ENCODE data around the gene GRID1. TPM values are rescaled to one million over a fixed set of nuclear protein-coding genes. Genes with fewer than 3 reads are reported as not detected.

Gene GRID1
- total RNA-seq, 1 donor from 2014 or later, result 0.22 TPM

DNA sequence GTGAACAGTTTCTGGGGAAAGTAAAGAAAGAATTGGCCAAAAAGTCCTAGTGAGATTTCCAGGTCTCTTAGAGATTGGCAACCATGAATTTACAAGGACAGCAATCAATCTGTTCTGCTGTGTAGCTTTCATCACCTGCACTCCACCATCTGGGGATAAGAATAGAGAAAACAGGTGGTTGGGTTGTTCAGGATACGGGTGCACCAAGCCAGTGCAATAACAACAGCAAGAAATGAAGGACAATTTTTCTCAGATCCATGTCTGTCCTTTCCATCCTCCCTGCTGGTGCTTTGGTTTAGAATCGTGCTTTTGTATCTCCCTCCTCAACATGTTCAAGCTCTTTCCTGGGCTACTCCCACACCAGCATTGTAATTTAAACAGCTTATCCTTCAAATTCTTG is 787.7 kb downstream of the GRID1 start:
- no peak for DNase-seq (ENCODE audit: low spot score, unreplicated experiment)
- Mint-ChIP-seq H3K36me3 (ENCODE audit: insufficient read depth) (no peaks in the 10 kb centered on the region), H3K9me3 (ENCODE audit: low read depth) (peaks cover 3% of the 10 kb centered on the region), H3K27ac (no peak overlapping the region), H3K4me1 (ENCODE audit: low read depth) (peaks cover 2% of the 10 kb centered on the region), H3K4me3 (ENCODE audit: low read depth) (no peak overlapping the region), H3K27me3 (no peaks in the 10 kb centered on the region)
- TF ChIP-seq, protein P1, sequence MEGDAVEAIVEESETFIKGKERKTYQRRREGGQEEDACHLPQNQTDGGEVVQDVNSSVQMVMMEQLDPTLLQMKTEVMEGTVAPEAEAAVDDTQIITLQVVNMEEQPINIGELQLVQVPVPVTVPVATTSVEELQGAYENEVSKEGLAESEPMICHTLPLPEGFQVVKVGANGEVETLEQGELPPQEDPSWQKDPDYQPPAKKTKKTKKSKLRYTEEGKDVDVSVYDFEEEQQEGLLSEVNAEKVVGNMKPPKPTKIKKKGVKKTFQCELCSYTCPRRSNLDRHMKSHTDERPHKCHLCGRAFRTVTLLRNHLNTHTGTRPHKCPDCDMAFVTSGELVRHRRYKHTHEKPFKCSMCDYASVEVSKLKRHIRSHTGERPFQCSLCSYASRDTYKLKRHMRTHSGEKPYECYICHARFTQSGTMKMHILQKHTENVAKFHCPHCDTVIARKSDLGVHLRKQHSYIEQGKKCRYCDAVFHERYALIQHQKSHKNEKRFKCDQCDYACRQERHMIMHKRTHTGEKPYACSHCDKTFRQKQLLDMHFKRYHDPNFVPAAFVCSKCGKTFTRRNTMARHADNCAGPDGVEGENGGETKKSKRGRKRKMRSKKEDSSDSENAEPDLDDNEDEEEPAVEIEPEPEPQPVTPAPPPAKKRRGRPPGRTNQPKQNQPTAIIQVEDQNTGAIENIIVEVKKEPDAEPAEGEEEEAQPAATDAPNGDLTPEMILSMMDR (IDR thresholded peaks at IDR 0.05; ENCODE audit: unreplicated experiment), result no peak

DNA sequence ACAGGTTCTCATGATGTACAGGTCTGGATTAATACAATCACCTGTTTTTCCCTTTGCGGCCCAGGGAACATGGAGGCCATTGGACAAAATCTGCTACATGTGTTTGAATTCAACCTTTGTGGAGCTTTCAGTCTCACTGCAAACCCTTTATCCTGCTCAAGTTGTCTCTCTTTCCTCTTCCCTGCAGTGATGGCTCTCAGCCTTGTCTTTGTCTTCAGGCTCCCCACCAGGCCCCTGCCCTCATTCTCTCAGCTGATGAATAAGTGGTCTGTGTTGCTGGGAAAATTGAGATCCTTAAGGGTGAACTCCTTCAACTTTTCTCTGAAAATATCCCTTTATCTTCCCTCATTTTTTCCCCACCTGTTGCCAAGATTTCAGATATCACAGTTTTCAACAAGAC is 791.2 kb downstream of the GRID1 start:
- TF ChIP-seq, protein P1 (IDR thresholded peaks at IDR 0.05; ENCODE audit: unreplicated experiment), result no peak
- H3K36me3 Mint-ChIP-seq (ENCODE audit: insufficient read depth), result no peaks in the 10 kb centered on the region

DNA sequence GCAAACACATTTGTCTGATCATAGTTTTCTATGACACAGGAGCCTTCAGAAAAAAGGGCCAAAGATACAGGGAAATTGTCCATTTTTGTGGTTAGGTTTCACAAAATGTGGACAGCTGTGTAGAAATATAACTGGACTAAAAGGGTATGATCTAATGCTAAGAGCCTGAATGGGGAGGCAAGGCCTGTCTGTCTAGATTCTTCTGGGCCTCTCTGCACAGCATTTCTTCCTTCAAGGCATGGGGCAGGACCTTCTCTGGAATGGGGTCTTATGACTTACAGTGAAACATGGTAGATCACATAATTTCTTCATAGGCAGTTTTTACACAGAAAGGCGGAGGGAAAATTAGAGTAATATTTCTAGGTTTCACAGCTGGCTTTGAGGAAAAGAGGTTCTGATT is 795.7 kb downstream of the GRID1 start:
- Mint-ChIP-seq H3K27me3 (no peaks in the 10 kb centered on the region), H3K36me3 (ENCODE audit: insufficient read depth) (no peaks in the 10 kb centered on the region), H3K4me3 (ENCODE audit: low read depth) (no peak overlapping the region), H3K4me1 (ENCODE audit: low read depth) (peaks cover 12% of the 10 kb centered on the region), H3K9me3 (ENCODE audit: low read depth) (no peaks in the 10 kb centered on the region), H3K27ac (no peak overlapping the region)
- no peak for DNase-seq (ENCODE audit: low spot score, unreplicated experiment)
- TF ChIP-seq, protein P1 (IDR thresholded peaks at IDR 0.05; ENCODE audit: unreplicated experiment), result no peak

More for the DNA sequence above, 791.2 kb downstream of the GRID1 start:
- no peak overlapping the region for H3K27ac Mint-ChIP-seq
- no peaks in the 10 kb centered on the region for H3K27me3 Mint-ChIP-seq
- H3K4me1 Mint-ChIP-seq (ENCODE audit: low read depth), result peaks cover 5% of the 10 kb centered on the region
- H3K9me3 Mint-ChIP-seq (ENCODE audit: low read depth), result no peaks in the 10 kb centered on the region
- no peak for DNase-seq (ENCODE audit: low spot score, unreplicated experiment)
- H3K4me3 Mint-ChIP-seq (ENCODE audit: low read depth), result no peak overlapping the region

DNA sequence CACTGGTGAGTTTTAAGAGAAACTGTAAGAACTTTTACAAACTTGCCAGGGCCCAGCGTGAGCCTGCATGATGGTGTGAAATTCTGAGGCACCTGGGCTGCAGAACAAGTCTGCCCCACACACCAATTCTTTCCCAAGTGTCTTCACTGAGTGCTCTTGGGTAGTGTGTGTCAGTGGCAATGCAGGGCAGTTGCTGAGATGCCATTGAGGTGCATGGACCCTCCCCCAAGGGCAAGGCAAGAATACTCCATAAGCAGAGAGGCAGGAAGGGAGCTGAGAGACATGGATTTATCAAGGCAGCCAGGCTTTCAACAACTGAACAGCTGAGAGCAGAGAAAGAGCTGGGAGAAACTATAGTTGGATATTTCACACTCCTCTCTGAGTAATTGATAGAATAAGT is 801.2 kb downstream of the GRID1 start:
- Mint-ChIP-seq H3K27ac (no peak overlapping the region), H3K4me1 (ENCODE audit: low read depth) (peaks cover 7% of the 10 kb centered on the region), H3K9me3 (ENCODE audit: low read depth) (no peaks in the 10 kb centered on the region)

DNA sequence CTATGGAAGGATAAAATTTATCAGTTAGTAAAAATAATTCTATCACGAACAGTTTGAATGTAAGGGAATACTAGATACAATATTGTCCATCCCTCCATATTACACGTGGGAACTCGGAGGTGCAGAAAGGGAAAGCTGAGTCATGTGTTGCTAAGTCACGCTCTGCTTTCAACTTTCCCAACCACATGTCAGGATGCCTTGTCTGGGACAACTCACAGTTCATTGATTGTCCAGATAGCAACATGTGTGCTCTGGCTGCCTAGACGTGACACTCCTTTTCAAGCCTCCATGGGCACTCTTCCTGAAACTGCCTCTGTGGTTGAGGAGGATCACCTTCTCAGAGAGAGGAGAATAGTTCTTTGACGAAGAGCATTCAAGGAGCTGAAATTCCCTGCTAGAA is 808.1 kb downstream of the GRID1 start:
- H3K9me3 Mint-ChIP-seq (ENCODE audit: low read depth), result no peaks in the 10 kb centered on the region
- no peaks in the 10 kb centered on the region for H3K36me3 Mint-ChIP-seq (ENCODE audit: insufficient read depth)
- no peak overlapping the region for H3K4me3 Mint-ChIP-seq (ENCODE audit: low read depth)
- no peak for DNase-seq (ENCODE audit: low spot score, unreplicated experiment)
- no peaks in the 10 kb centered on the region for H3K27me3 Mint-ChIP-seq
- no peaks in the 10 kb centered on the region for H3K4me1 Mint-ChIP-seq (ENCODE audit: low read depth)
- TF ChIP-seq, protein P1 (IDR thresholded peaks at IDR 0.05; ENCODE audit: unreplicated experiment), result no peak
- no peak overlapping the region for H3K27ac Mint-ChIP-seq

More for the DNA sequence above, 801.2 kb downstream of the GRID1 start:
- H3K36me3 Mint-ChIP-seq (ENCODE audit: insufficient read depth), result no peaks in the 10 kb centered on the region
- no peaks in the 10 kb centered on the region for H3K27me3 Mint-ChIP-seq
- TF ChIP-seq, protein P1 (IDR thresholded peaks at IDR 0.05; ENCODE audit: unreplicated experiment), result no peak
- no peak overlapping the region for H3K4me3 Mint-ChIP-seq (ENCODE audit: low read depth)
- DNase-seq (ENCODE audit: low spot score, unreplicated experiment), result no peak

Measured in progenitor cell of endocrine pancreas (in vitro differentiated cells).